SU-DHL-6 (cell line): Measurements from ENCODE around the gene KSR2.

ENCODE experiments used
- EZH2phosphoT487 ChIP-seq: fragments of 200-600 bp; sonication (generic), shearing (Covaris generic); conservative IDR thresholded peaks from 2 replicates; pipeline ENCODE4 v1.6.1; 2018; ENCODE audit warnings: mild to moderate bottlenecking, antibody characterized with exemption, low read length, moderate library complexity, mixed read lengths
- TF ChIP-seq, protein P1 (sequence below): fragments of 200-600 bp; sonication (generic); IDR thresholded peaks from one replicate; pipeline ENCODE4 v1.5.1; 2017; ENCODE audit warnings: antibody characterized with exemption, mild to moderate bottlenecking, low read length, moderate library complexity; ENCODE audit not compliant: insufficient read depth, poor library complexity, severe bottlenecking

- TF ChIP-seq, protein P1, sequence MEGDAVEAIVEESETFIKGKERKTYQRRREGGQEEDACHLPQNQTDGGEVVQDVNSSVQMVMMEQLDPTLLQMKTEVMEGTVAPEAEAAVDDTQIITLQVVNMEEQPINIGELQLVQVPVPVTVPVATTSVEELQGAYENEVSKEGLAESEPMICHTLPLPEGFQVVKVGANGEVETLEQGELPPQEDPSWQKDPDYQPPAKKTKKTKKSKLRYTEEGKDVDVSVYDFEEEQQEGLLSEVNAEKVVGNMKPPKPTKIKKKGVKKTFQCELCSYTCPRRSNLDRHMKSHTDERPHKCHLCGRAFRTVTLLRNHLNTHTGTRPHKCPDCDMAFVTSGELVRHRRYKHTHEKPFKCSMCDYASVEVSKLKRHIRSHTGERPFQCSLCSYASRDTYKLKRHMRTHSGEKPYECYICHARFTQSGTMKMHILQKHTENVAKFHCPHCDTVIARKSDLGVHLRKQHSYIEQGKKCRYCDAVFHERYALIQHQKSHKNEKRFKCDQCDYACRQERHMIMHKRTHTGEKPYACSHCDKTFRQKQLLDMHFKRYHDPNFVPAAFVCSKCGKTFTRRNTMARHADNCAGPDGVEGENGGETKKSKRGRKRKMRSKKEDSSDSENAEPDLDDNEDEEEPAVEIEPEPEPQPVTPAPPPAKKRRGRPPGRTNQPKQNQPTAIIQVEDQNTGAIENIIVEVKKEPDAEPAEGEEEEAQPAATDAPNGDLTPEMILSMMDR, result no peak
- TF ChIP-seq EZH2phosphoT487, result no peak
These were observed 405.8 kb downstream of the KSR2 start for GRCh38 chr12:117563007-117563406.
